ENCODE data around the gene MCHR1.

GRCh38 chr22:40719599-40719998 lies 40.3 kb downstream of the MCHR1 start:
- TF ChIP-seq POLR2AphosphoS5 (IDR thresholded peaks at IDR 0.05) (no peak), POLR2A (IDR thresholded peaks at IDR 0.05; ENCODE audit: low read depth) (no peak), CTCF (IDR thresholded peaks at IDR 0.05) (no peak), EP300 (IDR thresholded peaks at IDR 0.05) (no peak)

Data from esophagus muscularis mucosa (tissue), 4 donors.